IMR-90 (cell line): Measurements from ENCODE around the gene CACNG6. TPM values are rescaled to one million over a fixed set of nuclear protein-coding genes. Genes with fewer than 3 reads are reported as not detected.

Experiments
- ATAC-seq: fragments of 200-7000 bp; cut with Tn5 transposase; 2 replicates; pipeline ENCODE4 v1.9.1; 2020; ENCODE audit warnings: low read depth, mild to moderate bottlenecking, moderate library complexity
- BruUV-seq: library from RNA; stranded (reverse); fragments of 400-500 nt; replicated peaks from 2 replicates; lab custom pipeline; 2021; lab: Mats Ljungman, UMichigan
- CTCF ChIA-PET: fragments of 300-600 bp; formaldehyde crosslinking; extraction: SDS; loops from one replicate; lab custom pipeline; 2021; ENCODE audit warnings: antibody characterized with exemption; lab: Yijun Ruan, JAX
- POLR2A ChIA-PET: fragments of 300-600 bp; sonication (Branson Sonifier 250); formaldehyde crosslinking; loops from one replicate; lab custom pipeline; 2022; ENCODE audit warnings: antibody characterized with exemption; ENCODE audit not compliant: unreplicated experiment; lab: Charles Lee
- DNase-seq: peaks from one replicate; pipeline ENCODE4 v3.0.0; 2013
- H2AFZ ChIP-seq: replicated peaks from 2 replicates; pipeline ENCODE3; 2013; ENCODE audit warnings: low read length, mild to moderate bottlenecking; ENCODE audit not compliant: poor library complexity
- H2AK5ac ChIP-seq: 2 replicates; pipeline ENCODE4 v1.6.1; 2013; ENCODE audit warnings: low read depth, low read length, inconsistent platforms
- H2AK9ac ChIP-seq: replicated peaks from 2 replicates; pipeline ENCODE3; 2013; ENCODE audit warnings: mild to moderate bottlenecking, low read depth, low read length, moderate library complexity; ENCODE audit not compliant: poor library complexity
- H2BK120ac ChIP-seq: 2 replicates; pipeline ENCODE4 v1.6.1; 2013; ENCODE audit warnings: low read depth, low read length, inconsistent platforms
- H2BK15ac ChIP-seq: 3 replicates; pipeline ENCODE4 v1.6.1; 2013; ENCODE audit warnings: low read depth, low read length, inconsistent platforms
- H2BK20ac ChIP-seq: 2 replicates; pipeline ENCODE4 v1.6.1; 2013; ENCODE audit warnings: low read depth, mild to moderate bottlenecking, inconsistent platforms, low read length, moderate library complexity
- H2BK5ac ChIP-seq: 2 replicates; pipeline ENCODE4 v1.6.1; 2013; ENCODE audit warnings: mild to moderate bottlenecking, low read depth, low read length, inconsistent platforms; ENCODE audit not compliant: poor library complexity, severe bottlenecking
- H3K14ac ChIP-seq: replicated peaks from 2 replicates; pipeline ENCODE4 v1.6.1; 2013; ENCODE audit warnings: low read depth, low read length, inconsistent platforms
- H3K18ac ChIP-seq: 2 replicates; pipeline ENCODE4 v1.6.1; 2013; ENCODE audit warnings: low read depth, low read length, control low read depth
- H3K23ac ChIP-seq: 2 replicates; pipeline ENCODE4 v1.6.1; 2013; ENCODE audit warnings: low read depth, low read length, inconsistent platforms
- H3K27ac ChIP-seq: 2 replicates; pipeline ENCODE4 v1.5.1; 2013; ENCODE audit warnings: mild to moderate bottlenecking, control low read depth, low read length; ENCODE audit not compliant: insufficient read depth
- H3K27me3 ChIP-seq: 2 replicates; pipeline ENCODE4 v1.6.1; 2013; ENCODE audit warnings: low read length; ENCODE audit not compliant: control insufficient read depth, insufficient read depth
- H3K36me3 ChIP-seq: 2 replicates; pipeline ENCODE4 v1.6.1; 2013; ENCODE audit warnings: low read length, mixed read lengths; ENCODE audit not compliant: control insufficient read depth, insufficient read depth
- H3K4ac ChIP-seq: 2 replicates; pipeline ENCODE4 v1.6.1; 2013; ENCODE audit warnings: low read depth, low read length, inconsistent platforms
- H3K4me1 ChIP-seq: 2 replicates; pipeline ENCODE4 v1.6.1; 2013; ENCODE audit warnings: low read length, mixed read lengths; ENCODE audit not compliant: control insufficient read depth, insufficient read depth
- H3K4me2 ChIP-seq: 2 replicates; pipeline ENCODE4 v1.6.1; 2013; ENCODE audit warnings: low read depth, mild to moderate bottlenecking, control low read depth, low read length, moderate library complexity
- H3K4me3 ChIP-seq: 2 replicates; pipeline ENCODE4 v1.5.1; 2013; ENCODE audit warnings: low read depth, mild to moderate bottlenecking, control low read depth, low read length, moderate library complexity; ENCODE audit not compliant: insufficient read depth
- H3K56ac ChIP-seq: 2 replicates; pipeline ENCODE4 v1.6.1; 2013; ENCODE audit warnings: low read length, inconsistent platforms; ENCODE audit not compliant: insufficient read depth; ENCODE audit errors: extremely low read depth
- H3K79me1 ChIP-seq, 2 experiments: 2 replicates each; pipeline ENCODE4 v1.6.1; 2013; ENCODE audit warnings: low read length in 2 of 2, inconsistent platforms in 1 of 2, low read depth in 1 of 2
- H3K9ac ChIP-seq: 2 replicates; pipeline ENCODE4 v1.6.1; 2013; ENCODE audit warnings: low read depth, low read length, control low read depth
- H3K9me1 ChIP-seq: 2 replicates; pipeline ENCODE4 v1.6.1; 2013; ENCODE audit warnings: low read length, inconsistent platforms; ENCODE audit not compliant: insufficient read depth
- H3K9me3 ChIP-seq: 2 replicates; pipeline ENCODE4 v1.6.1; 2013; ENCODE audit warnings: low read length; ENCODE audit not compliant: control insufficient read depth, insufficient read depth
- H4K20me1 ChIP-seq: 2 replicates; pipeline ENCODE4 v1.6.1; 2013; ENCODE audit warnings: low read length, inconsistent platforms; ENCODE audit not compliant: insufficient read depth
- H4K5ac ChIP-seq: 2 replicates; pipeline ENCODE4 v1.6.1; 2013; ENCODE audit warnings: mild to moderate bottlenecking, low read depth, low read length, control low read depth
- H4K8ac ChIP-seq, 2 experiments: 2 replicates each; pipeline ENCODE4 v1.6.1; 2013; ENCODE audit warnings: low read depth in 2 of 2, low read length in 2 of 2, control low read depth in 1 of 2, inconsistent platforms in 1 of 2
- H4K91ac ChIP-seq: 2 replicates; pipeline ENCODE4 v1.6.1; 2013; ENCODE audit warnings: low read depth, low read length, inconsistent platforms; ENCODE audit not compliant: insufficient read depth
- BHLHE40 ChIP-seq: fragments of 150-350 bp; IDR thresholded peaks from 2 replicates; pipeline ENCODE4 v1.6.1; 2016; ENCODE audit warnings: mild to moderate bottlenecking, low read depth, low read length
- CEBPB ChIP-seq: IDR thresholded peaks from 2 replicates; pipeline ENCODE4 v1.6.1; 2012; ENCODE audit warnings: low read depth, low read length, improper control_type of control experiment
- CHD1 ChIP-seq: IDR thresholded peaks from 2 replicates; pipeline ENCODE4 v1.6.1; 2012; ENCODE audit warnings: low read depth, low read length, improper control_type of control experiment
- ELK1 ChIP-seq: fragments of 150-350 bp; IDR thresholded peaks from 2 replicates; pipeline ENCODE4 v1.6.1; 2016; ENCODE audit warnings: low read depth, mild to moderate bottlenecking, low read length, moderate library complexity, borderline replicate concordance
- FOS ChIP-seq: fragments of 150-350 bp; IDR thresholded peaks from 2 replicates; pipeline ENCODE4 v1.6.1; 2016; ENCODE audit warnings: low read depth, low read length
- MAZ ChIP-seq: IDR thresholded peaks from 2 replicates; pipeline ENCODE4 v1.6.1; 2012; ENCODE audit warnings: low read depth, mild to moderate bottlenecking, low read length, improper control_type of control experiment, moderate library complexity, borderline replicate concordance
- MXI1 ChIP-seq: IDR thresholded peaks from 2 replicates; pipeline ENCODE4 v1.6.1; 2012; ENCODE audit warnings: low read depth, mild to moderate bottlenecking, low read length, moderate library complexity, borderline replicate concordance
- NFE2L2 ChIP-seq: fragments of 150-350 bp; IDR thresholded peaks from 2 replicates; pipeline ENCODE4 v1.6.1; 2016; ENCODE audit warnings: low read depth, mild to moderate bottlenecking, low read length
- POLR2A ChIP-seq: IDR thresholded peaks from 2 replicates; pipeline ENCODE4 v1.6.1; 2012; ENCODE audit warnings: mild to moderate bottlenecking, low read depth, low read length
- RAD21 ChIP-seq: IDR thresholded peaks from 2 replicates; pipeline ENCODE4 v1.6.1; 2012; ENCODE audit warnings: low read length, improper control_type of control experiment
- RCOR1 ChIP-seq: IDR thresholded peaks from 2 replicates; pipeline ENCODE4 v1.6.1; 2012; ENCODE audit warnings: mild to moderate bottlenecking, low read length, improper control_type of control experiment; ENCODE audit not compliant: insufficient replicate concordance
- RFX5 ChIP-seq: IDR thresholded peaks from 2 replicates; pipeline ENCODE4 v1.8.0; 2012; ENCODE audit warnings: low read depth, mild to moderate bottlenecking, low read length, moderate library complexity
- USF2 ChIP-seq: fragments of 150-350 bp; IDR thresholded peaks from 2 replicates; pipeline ENCODE4 v1.6.1; 2017; ENCODE audit warnings: mild to moderate bottlenecking, antibody characterized with exemption, low read length, low read depth
- WGBS, 2 experiments: methylation state at CpG; one replicate each; pipeline versions ENCODE4 v1.1.5 to v1.1.7; 2013; ENCODE audit warnings: missing lambda C conversion rate in 2 of 2; ENCODE audit not compliant: insufficient read length in 1 of 2; ENCODE audit errors: extremely low coverage in 2 of 2; 5-methylcytosine and 5-hydroxymethylcytosine counted together
- dilution Hi-C: fragments of 300-500 bp; cut with HindIII; formaldehyde crosslinking; loops from one replicate; pipeline ENCODE4 v1.14.3; 2018; ENCODE audit warnings: low sequenced_read_pairs; ENCODE audit not compliant: unreplicated experiment
- in situ Hi-C: fragments of 300-500 bp; cut with MboI; formaldehyde crosslinking; loops from 3 replicates; pipeline ENCODE4 v1.14.3; 2019; ENCODE audit warnings: low sequenced_read_pairs, inconsistent platforms, mixed read lengths
- intact Hi-C: fragments of 100-400 bp; cut with micrococcal nuclease; formaldehyde crosslinking; loops from 2 replicates; pipeline ENCODE4 v1.10.0; 2022
- polyA plus RNA-seq, 3 experiments: library from polyadenylated mRNA; depleted of rRNA; stranded (reverse); fragments of >200 nt; gene quantifications; 2 replicates each; pipeline ENCODE4 v1.2.3, GENCODE V29; 2012; ENCODE audit warnings: low replicate concordance in 1 of 3
- total RNA-seq: library from RNA; depleted of rRNA; stranded (reverse); fragments of >200 nt; gene quantifications from 2 replicates; pipeline ENCODE4 v1.2.3, GENCODE V29; 2012

CACNG6 gene
- total and polyA plus RNA-seq, 2 of the 4 experiments (the other 2 are of a cell fraction): not detected

- Histone ChIP-seq H3K4me1 (no peaks in the 10 kb centered on the region), H3K9me1 (no peaks in the 10 kb centered on the region; the same call in 1 of the 2 replicates), H3K79me1 (no peaks in the 10 kb centered on the region), H3K23ac (no peak overlapping the region), H3K27me3 (peaks cover 6% of the 10 kb centered on the region; the same call in 1 of the 2 replicates), H2BK120ac (no peak overlapping the region), H4K91ac (no peak overlapping the region), H2AFZ (no peak overlapping the region), H3K27ac (no peak overlapping the region), H3K4me2 (no peak overlapping the region), H3K9ac (no peak overlapping the region), H2BK20ac (no peak overlapping the region), H2AK9ac (no peak overlapping the region), H4K5ac (no peak overlapping the region), H3K56ac (no peak overlapping the region), H3K18ac (no peak overlapping the region), H2AK5ac (no peak overlapping the region), H4K8ac (no peak overlapping the region), H3K4me3 (no peak overlapping the region), H3K4ac (no peak overlapping the region), H3K36me3 (no peaks in the 10 kb centered on the region), H4K20me1 (no peaks in the 10 kb centered on the region), H3K9me3 (peaks cover 4% of the 10 kb centered on the region; the same call in 1 of the 2 replicates), H2BK15ac (no peak overlapping the region), H3K14ac (no peak overlapping the region), H2BK5ac (no peak overlapping the region)
- WGBS, 2 experiments: 9% methylated on average over 26 of the region's 55 CpGs; no CpG with 5 or more reads in 1 of the 2 experiments
- POLR2A ChIA-PET: interaction anchor here (0.6 kb wide), 1 partner anchor 57 kb away, joined by 4 read pairs; no protein-coding TSS in a partner anchor
- dilution Hi-C loops: no loop called here
- BruUV-seq: no TSS peak
- ATAC-seq (0 out of 2 replicates have a peak, but pooled peaks have one; percentile 24), DNase-seq (no peak)
- intact Hi-C loops: no loop called here
- TF ChIP-seq USF2 (no peak), POLR2A (no peak), RCOR1 (no peak), NFE2L2 (no peak), RAD21 (no peak), ELK1 (no peak), BHLHE40 (no peak), RFX5 (no peak), MAZ (no peak), CEBPB (no peak), MXI1 (no peak), FOS (no peak), CHD1 (no peak)
- CTCF ChIA-PET: no interaction called here
- in situ Hi-C loops: no loop called here
These were observed 49.2 kb upstream of the CACNG6 start for GRCh38 chr19:53942001-53942786.
